HEK293 (cell line): Measurements from ENCODE around the gene CCDC178.
A peak's percentile ranks its signal among the peaks of the same experiment; 100 is the strongest.

Experiments
- CTCF ChIA-PET: fragments of 350-600 bp; formaldehyde crosslinking; extraction: SDS; loops from one replicate; lab custom pipeline; 2021; ENCODE audit warnings: antibody characterized with exemption; lab: Yijun Ruan, JAX
- POLR2A ChIA-PET: fragments of 300-600 bp; formaldehyde crosslinking; extraction: SDS; loops from one replicate; lab custom pipeline; 2020; ENCODE audit warnings: antibody characterized with exemption, inconsistent platforms; lab: Yijun Ruan, JAX
- H3K27ac ChIP-seq: fragments of 200-500 bp; sonication (Bioruptor generic); 2 replicates; pipeline ENCODE4 v1.5.1; 2014; ENCODE audit warnings: low read depth, low read length, control low read depth, inconsistent platforms; ENCODE audit errors: extremely low read depth
- H3K36me3 ChIP-seq, 2 experiments: fragments of 200-500 bp in 1 of 2; sonication (Bioruptor generic) in 1 of 2; 1 replicate in 1 of 2; 2 replicates in 1 of 2; pipeline ENCODE4 v1.5.1; 2014 to 2017; ENCODE audit warnings: inconsistent platforms in 2 of 2, low read length in 2 of 2; ENCODE audit not compliant: control insufficient read depth in 2 of 2, insufficient read depth in 1 of 2
- H3K4me1 ChIP-seq: fragments of 200-500 bp; sonication (Bioruptor generic); 2 replicates; pipeline ENCODE4 v1.5.1; 2014; ENCODE audit warnings: mild to moderate bottlenecking, low read length, inconsistent platforms; ENCODE audit not compliant: control insufficient read depth, insufficient read depth
- H3K4me3 ChIP-seq: 2 replicates; pipeline ENCODE4 v1.5.1; 2011; ENCODE audit warnings: low read depth, mild to moderate bottlenecking, control low read depth, low read length, moderate library complexity
- H3K9me3 ChIP-seq: fragments of 200-500 bp; sonication (Bioruptor generic); 2 replicates; pipeline ENCODE4 v1.5.1; 2014; ENCODE audit warnings: low read depth, low read length, inconsistent platforms; ENCODE audit not compliant: control insufficient read depth, insufficient read depth
- ATF2 ChIP-seq: fragments of 450-650 bp; formaldehyde crosslinking; IDR thresholded peaks from 2 replicates; pipeline ENCODE4 v1.5.1; 2016; ENCODE audit warnings: missing biosample characterization, missing genetic modification characterization, low read depth
- BCL11B ChIP-seq: fragments of 450-650 bp; formaldehyde crosslinking; IDR thresholded peaks from 2 replicates; pipeline ENCODE4 v1.5.1; 2016; ENCODE audit warnings: low read depth, missing biosample characterization, missing genetic modification characterization
- BCL6B ChIP-seq: fragments of 450-650 bp; formaldehyde crosslinking; IDR thresholded peaks from 2 replicates; pipeline ENCODE4 v1.5.1; 2017; ENCODE audit warnings: missing biosample characterization, missing genetic modification characterization
- FEZF1 ChIP-seq: fragments of 450-650 bp; formaldehyde crosslinking; IDR thresholded peaks from 2 replicates; pipeline ENCODE4 v1.5.1; 2016; ENCODE audit warnings: missing biosample characterization, missing genetic modification characterization
- PRDM10 ChIP-seq: fragments of 450-650 bp; formaldehyde crosslinking; IDR thresholded peaks from 2 replicates; pipeline ENCODE4 v1.5.1; 2016; ENCODE audit warnings: missing biosample characterization, missing genetic modification characterization
- PRDM4 ChIP-seq: fragments of 450-650 bp; formaldehyde crosslinking; IDR thresholded peaks from 2 replicates; pipeline ENCODE4 v1.5.1; 2017; ENCODE audit warnings: missing biosample characterization, missing genetic modification characterization
- SALL2 ChIP-seq: fragments of 450-650 bp; formaldehyde crosslinking; IDR thresholded peaks from 2 replicates; pipeline ENCODE4 v1.5.0; 2017; ENCODE audit warnings: missing biosample characterization, mild to moderate bottlenecking, missing genetic modification characterization, borderline replicate concordance
- SETDB1 ChIP-seq: IDR thresholded peaks from one replicate; pipeline ENCODE4 v1.6.1; 2017; ENCODE audit warnings: mild to moderate bottlenecking, low read length, moderate library complexity, mixed read lengths; ENCODE audit not compliant: insufficient read length
- TCF7L2 ChIP-seq: IDR thresholded peaks from 2 replicates; pipeline ENCODE4 v1.6.1; 2011; ENCODE audit warnings: low read depth, mild to moderate bottlenecking, inconsistent platforms, low read length, moderate library complexity, borderline replicate concordance
- TRIM28 ChIP-seq: IDR thresholded peaks from 2 replicates; pipeline ENCODE4 v1.6.1; 2011; ENCODE audit warnings: low read length, control low read depth, borderline replicate concordance
- ZBTB1 ChIP-seq: fragments of 450-650 bp; formaldehyde crosslinking; IDR thresholded peaks from 2 replicates; pipeline ENCODE4 v1.5.1; 2016; ENCODE audit warnings: missing biosample characterization, missing genetic modification characterization
- ZBTB17 ChIP-seq: fragments of 450-650 bp; formaldehyde crosslinking; IDR thresholded peaks from 2 replicates; pipeline ENCODE4 v1.5.1; 2016; ENCODE audit warnings: missing biosample characterization, missing genetic modification characterization
- ZFP37 ChIP-seq: fragments of 450-650 bp; formaldehyde crosslinking; IDR thresholded peaks from 2 replicates; pipeline ENCODE4 v1.5.1; 2016; ENCODE audit warnings: missing biosample characterization, missing genetic modification characterization
- ZNF133 ChIP-seq: fragments of 450-650 bp; formaldehyde crosslinking; IDR thresholded peaks from 2 replicates; pipeline ENCODE4 v1.5.1; 2016; ENCODE audit warnings: missing biosample characterization, missing genetic modification characterization
- ZNF155 ChIP-seq: fragments of 450-650 bp; formaldehyde crosslinking; IDR thresholded peaks from 2 replicates; pipeline ENCODE4 v1.5.1; 2016; ENCODE audit warnings: missing biosample characterization, missing genetic modification characterization
- ZNF18 ChIP-seq: fragments of 450-650 bp; formaldehyde crosslinking; IDR thresholded peaks from 2 replicates; pipeline ENCODE4 v1.5.1; 2016; ENCODE audit warnings: missing biosample characterization, missing genetic modification characterization
- ZNF24 ChIP-seq: fragments of 450-650 bp; formaldehyde crosslinking; IDR thresholded peaks from 2 replicates; pipeline ENCODE4 v1.5.1; 2016; ENCODE audit warnings: missing biosample characterization, missing genetic modification characterization
- ZNF280D ChIP-seq: fragments of 450-650 bp; formaldehyde crosslinking; IDR thresholded peaks from 2 replicates; pipeline ENCODE4 v1.5.1; 2016; ENCODE audit warnings: missing biosample characterization, missing genetic modification characterization
- ZNF549 ChIP-seq: fragments of 450-650 bp; IDR thresholded peaks from 2 replicates; pipeline ENCODE4 v1.5.1; 2018; ENCODE audit warnings: missing biosample characterization, missing genetic modification characterization, mild to moderate bottlenecking, inconsistent platforms, moderate library complexity
- ZNF610 ChIP-seq: fragments of 450-650 bp; formaldehyde crosslinking; IDR thresholded peaks from 2 replicates; pipeline ENCODE4 v1.5.1; 2016; ENCODE audit warnings: missing biosample characterization, missing genetic modification characterization, borderline replicate concordance
- ZNF658 ChIP-seq: fragments of 450-650 bp; formaldehyde crosslinking; IDR thresholded peaks from 2 replicates; pipeline ENCODE4; 2016; ENCODE audit warnings: missing biosample characterization, missing genetic modification characterization
- ZNF701 ChIP-seq: fragments of 450-650 bp; formaldehyde crosslinking; IDR thresholded peaks from 2 replicates; pipeline ENCODE4 v1.5.1; 2016; ENCODE audit warnings: missing biosample characterization, missing genetic modification characterization

The CCDC178 gene

GRCh38 chr18:33040213-33040612 is 400.3 kb downstream of the CCDC178 start:
- ChIA-PET POLR2A (no interaction called here), CTCF (no interaction called here)
- Histone ChIP-seq H3K36me3 (no peaks in the 10 kb centered on the region), H3K4me1 (no peaks in the 10 kb centered on the region; the same call in 1 of the 2 replicates), H3K9me3 (no peaks in the 10 kb centered on the region), H3K4me3 (no peak overlapping the region), H3K27ac (no peak overlapping the region)
- TF ChIP-seq ZNF133 (peak; percentile 97), TCF7L2 (no peak), ZNF18 (no peak), ZNF155 (tag by site-specific recombination) (no peak), TRIM28 (peak; percentile 91; the same call in 1 of the 2 replicates), ZBTB1 (tag by site-specific recombination) (no peak), SETDB1 (peak; percentile 92)

- Histone ChIP-seq H3K4me3 (no peak overlapping the region), H3K27ac (no peak overlapping the region), H3K4me1 (peaks cover 4% of the 10 kb centered on the region; the same call in 1 of the 2 replicates), H3K9me3 (no peaks in the 10 kb centered on the region), H3K36me3 (no peaks in the 10 kb centered on the region)
- ChIA-PET CTCF (no interaction called here), POLR2A (no interaction called here)
- no peak for TF ChIP-seq BCL11B (tag by site-specific recombination)
- TF ChIP-seq ZNF24 (tag by site-specific recombination), result no peak
- TF ChIP-seq PRDM10 (tag by site-specific recombination), result peak; percentile 41; the same call in 1 of the 2 replicates
- TF ChIP-seq TRIM28, result peak; percentile 81; the same call in 1 of the 2 replicates
- TF ChIP-seq ZNF610 (tag by site-specific recombination), result no peak
- TF ChIP-seq ZBTB17, result no peak
- TF ChIP-seq ZNF280D (tag by site-specific recombination), result no peak
- TF ChIP-seq ZNF701 (tag by site-specific recombination), result no peak
- TF ChIP-seq SALL2 (tag by site-specific recombination), result no peak
- TF ChIP-seq PRDM4 (tag by site-specific recombination), result peak; percentile 76
- TF ChIP-seq ATF2, result no peak
- TF ChIP-seq ZFP37, result no peak
- no peak for TF ChIP-seq ZNF549 (tag by site-specific recombination)
- TF ChIP-seq BCL6B, result no peak
- TF ChIP-seq FEZF1, result peak; percentile 61
- no peak for TF ChIP-seq ZNF658 (tag by site-specific recombination)
Measured at GRCh38 chr18:33034945-33035344, 405.6 kb downstream of the CCDC178 start.
